OCI-LY7 (cell line): ENCODE measurements around the gene RTEL1.

Experiments
- CTCF ChIP-seq: fragments of 200-600 bp; sonication (generic); conservative IDR thresholded peaks from 2 replicates; pipeline ENCODE4 v1.5.1; 2014; ENCODE audit warnings: mild to moderate bottlenecking, antibody characterized with exemption, low read length, moderate library complexity, mixed read lengths
- EZH2phosphoT487 ChIP-seq: fragments of 200-600 bp; sonication (generic); IDR thresholded peaks from 2 replicates; pipeline ENCODE4 v1.6.1; 2018; ENCODE audit warnings: low read depth, borderline replicate concordance, mild to moderate bottlenecking, mixed run types, antibody characterized with exemption, low read length, moderate library complexity, mixed read lengths

- TF ChIP-seq CTCF (no peak), EZH2phosphoT487 (no peak)
These were observed 54.1 kb downstream of the RTEL1 start for GRCh38 chr20:63712191-63712590.
